K562 (cell line): ENCODE measurements around the gene GZF1. TPM values are rescaled to one million over a fixed set of nuclear protein-coding genes. Genes with fewer than 3 reads are reported as not detected.

Experiments
- ATAC-seq: fragments of 200-7000 bp; cut with Tn5 transposase; 3 replicates; pipeline ENCODE4 v1.9.1; 2020; ENCODE audit warnings: moderate library complexity
- BruUV-seq: library from RNA; stranded (reverse); fragments of 400-500 nt; replicated peaks from 2 replicates; lab custom pipeline; 2021; lab: Mats Ljungman, UMichigan
- CTCF ChIA-PET: fragments of 300-600 bp; formaldehyde crosslinking; extraction: SDS; loops from one replicate; lab custom pipeline; 2021; ENCODE audit warnings: low intra/inter-chr PET ratio; lab: Yijun Ruan, JAX
- POLR2A ChIA-PET: fragments of 300-600, 350-650 bp; sonication (Branson Sonifier 250); formaldehyde crosslinking; extraction: SDS; loops from one replicate; lab custom pipeline; 2021; ENCODE audit warnings: antibody characterized with exemption, inconsistent platforms; lab: Yijun Ruan, JAX
- DNase-seq, 4 experiments: peaks; one replicate each; pipeline versions ENCODE4 v3.0.0 to v3.0.0-alpha.2; 2011 to 2018; ENCODE audit warnings: low spot score in 3 of 4, mixed read lengths in 3 of 4; ENCODE audit errors: extremely low read depth in 1 of 4
- FAIRE-seq: peaks from 2 replicates; lab custom pipeline; 2011; peaks lifted over from hg19 to GRCh38; lab: Jason Lieb, UNC
- H2AFZ ChIP-seq: 2 replicates; pipeline ENCODE4 v1.6.0; 2011; ENCODE audit warnings: low read depth, low read length, control low read depth, inconsistent platforms
- H3K27ac ChIP-seq: fragments of 200-600 bp; 3 replicates; pipeline ENCODE4 v1.8.0; 2011; ENCODE audit warnings: low read depth, mild to moderate bottlenecking, control low read depth, inconsistent platforms, low read length, moderate library complexity, mixed read lengths; ENCODE audit errors: extremely low read depth
- H3K27me3 ChIP-seq, 2 experiments: fragments of 300-600 bp in 1 of 2; 2 replicates in 1 of 2; 3 replicates in 1 of 2; pipeline versions ENCODE4 v1.6.0 to v1.8.0; 2011; ENCODE audit warnings: inconsistent platforms in 2 of 2, low read length in 2 of 2, mild to moderate bottlenecking in 1 of 2, mixed read lengths in 1 of 2, moderate library complexity in 1 of 2; ENCODE audit not compliant: control insufficient read depth in 2 of 2, insufficient read depth in 2 of 2
- H3K36me3 ChIP-seq: fragments of 300-600 bp; 3 replicates; pipeline ENCODE4 v1.8.0; 2011; ENCODE audit warnings: mild to moderate bottlenecking, low read length, inconsistent platforms; ENCODE audit not compliant: control insufficient read depth, insufficient read depth
- H3K4me1 ChIP-seq, 2 experiments: fragments of 200-600 bp in 1 of 2; replicated peaks in 1 of 2; 2 replicates in 1 of 2; 3 replicates in 1 of 2; pipeline versions ENCODE4 v1.5.1 to v1.8.0; 2011; ENCODE audit warnings: inconsistent platforms in 2 of 2, low read length in 2 of 2, mild to moderate bottlenecking in 1 of 2, mixed read lengths in 1 of 2, moderate library complexity in 1 of 2; ENCODE audit not compliant: control insufficient read depth in 2 of 2, insufficient read depth in 2 of 2
- H3K4me2 ChIP-seq: 2 replicates; pipeline ENCODE4 v1.6.1; 2011; ENCODE audit warnings: low read length, control low read depth, inconsistent platforms, mixed read lengths; ENCODE audit not compliant: insufficient read depth
- H3K4me3 ChIP-seq: fragments of 200-600 bp; sonication (generic), shearing (Covaris generic); 2 replicates; pipeline ENCODE4 v1.5.1; 2016; ENCODE audit warnings: control low read depth, inconsistent platforms
- H3K79me2 ChIP-seq: fragments of 200-600 bp; 3 replicates; pipeline ENCODE4 v1.8.0; 2011; ENCODE audit warnings: low read length, inconsistent platforms; ENCODE audit not compliant: control insufficient read depth, insufficient read depth
- H3K9ac ChIP-seq, 2 experiments: 2 replicates each; pipeline versions ENCODE4 v1.6.0 to v1.6.1; 2011; ENCODE audit warnings: low read depth in 2 of 2, low read length in 2 of 2, control low read depth in 1 of 2, inconsistent platforms in 1 of 2, mild to moderate bottlenecking in 1 of 2, mixed read lengths in 1 of 2; ENCODE audit not compliant: insufficient read depth in 1 of 2
- H3K9me1 ChIP-seq: one replicate; pipeline ENCODE4 v1.6.0; 2011; ENCODE audit warnings: inconsistent platforms, mild to moderate bottlenecking, low read length, moderate library complexity; ENCODE audit not compliant: control insufficient read depth, insufficient read depth
- H3K9me3 ChIP-seq: replicated peaks from 2 replicates; pipeline ENCODE4 v1.5.1; 2011; ENCODE audit warnings: low read depth, low read length, inconsistent platforms; ENCODE audit not compliant: control insufficient read depth, insufficient read depth
- H4K20me1 ChIP-seq: replicated peaks from 2 replicates; pipeline ENCODE4 v1.6.1; 2011; ENCODE audit warnings: low read length, inconsistent platforms, mixed read lengths; ENCODE audit not compliant: control insufficient read depth, insufficient read depth
- ARID2 ChIP-seq: fragments of 450-650 bp; IDR thresholded peaks from 2 replicates; pipeline ENCODE4 v1.6.1; 2017; ENCODE audit warnings: antibody characterized with exemption, mild to moderate bottlenecking
- E2F5 ChIP-seq: sonication (generic); formaldehyde crosslinking; IDR thresholded peaks from 2 replicates; pipeline ENCODE4 v1.8.0; 2022; ENCODE audit warnings: mild to moderate bottlenecking, missing genetic modification reagents
- FOXA3 ChIP-seq, 2 experiments: fragments of 450-650 bp in 1 of 2; sonication (generic) in 1 of 2; formaldehyde crosslinking; IDR thresholded peaks in 1 of 2; conservative IDR thresholded peaks in 1 of 2; 2 replicates each; pipeline versions ENCODE4 v1.4.0 to v1.8.0; 2020 to 2022; ENCODE audit warnings: mild to moderate bottlenecking in 2 of 2, missing genetic modification reagents in 1 of 2
- MEIS2 ChIP-seq: fragments of 450-650 bp; IDR thresholded peaks from 2 replicates; pipeline ENCODE4 v1.6.1; 2014; ENCODE audit warnings: mild to moderate bottlenecking; ENCODE audit not compliant: partially characterized antibody
- ZNF324 ChIP-seq: fragments of 250-450 bp; sonication (Bioruptor Pico); IDR thresholded peaks from 2 replicates; pipeline ENCODE4 v1.4.0; 2020; ENCODE audit warnings: mild to moderate bottlenecking
- WGBS: fragments of 100-300 bp; shearing (Covaris generic); methylation state at CpG from one replicate; pipeline ENCODE4 v1.1.6; 2016; ENCODE audit warnings: low coverage, mixed read lengths; ENCODE audit not compliant: insufficient coverage; ENCODE audit errors: missing lambda C conversion rate; 5-methylcytosine and 5-hydroxymethylcytosine counted together
- in situ Hi-C: fragments of 300-500 bp; cut with MboI; formaldehyde crosslinking; loops from 4 replicates; pipeline ENCODE4 v1.15.0; 2018; ENCODE audit warnings: inconsistent platforms, mixed read lengths
- intact Hi-C: fragments of 100-400 bp; cut with micrococcal nuclease; formaldehyde crosslinking; loops from 2 replicates; pipeline ENCODE4 v1.14.2; 2022
- polyA plus RNA-seq, 8 experiments: library from polyadenylated mRNA; depleted of rRNA in 4 of 8; stranded (reverse) in 5 of 8; unstranded in 3 of 8; fragments of >200 nt; fragmentation: Nextera tagmentation in 2 of 8; fragmentation: Illumina TruSeq in 1 of 8; extraction: Ambion mirVana in 2 of 8; extraction: Trizol in 1 of 8; gene quantifications; 2 replicates each; pipeline versions ENCODE4 v1.2.1 to v1.2.3, GENCODE V29; 2011 to 2014; ENCODE audit warnings: inconsistent platforms in 1 of 8, missing spikeins in 1 of 8
- total RNA-seq, 7 experiments: library from RNA; depleted of rRNA in 6 of 7; stranded (reverse); fragments of >200 nt in 6 of 7; fragmentation: Illumina TruSeq in 2 of 7; extraction: Trizol in 2 of 7; gene quantifications; 2 replicates each; pipeline versions ENCODE4 v1.2.1 to v1.2.3, GENCODE V29; 2011 to 2021; ENCODE audit warnings: low replicate concordance in 1 of 7

GZF1 gene
- total and polyA plus RNA-seq, 9 of the 15 experiments (the other 6 are each of a cell fraction or from before 2014, with no cell fraction given) = 1.2 to 15.7 (median 7.4) TPM

GRCh38 chr20:23386304-23387117 is 24.5 kb downstream of the GZF1 start:
- no peak overlapping the region for H2AFZ ChIP-seq
- H3K27me3 ChIP-seq = no peaks in the 10 kb centered on the region
- H4K20me1 ChIP-seq = no peaks in the 10 kb centered on the region
- ChIA-PET CTCF (no interaction called here), POLR2A (interaction anchor here (0.9 to 1.6 kb wide), 3 partner anchors 7 to 12 kb away, joined by 3 to 4 read pairs (median 3); no protein-coding TSS in a partner anchor)
- H3K4me3 ChIP-seq = no peak overlapping the region
- 52% methylated on average over 6 of the region's 6 CpGs for WGBS
- no peak overlapping the region for H3K4me2 ChIP-seq
- FAIRE-seq = no peak
- no peak for TF ChIP-seq E2F5
- peak; percentile 94 for TF ChIP-seq ZNF324
- peak; percentile 73; a peak in 3 of 4 replicates for TF ChIP-seq FOXA3 (CRISPR knock-in tag; conservative IDR thresholded peaks at IDR 0.05 in 1 of 2, IDR thresholded peaks at IDR 0.05 in 1 of 2)
- TF ChIP-seq ARID2 = no peak
- TF ChIP-seq MEIS2 = peak; percentile 16
- no peaks in the 10 kb centered on the region for H3K9me3 ChIP-seq
- no peaks in the 10 kb centered on the region for H3K9me1 ChIP-seq
- peak; percentile 40; the same call in 1 of the 3 replicates for ATAC-seq
- no peak overlapping the region for H3K27ac ChIP-seq
- no peak for DNase-seq
- H3K36me3 ChIP-seq = peaks cover 60% of the 10 kb centered on the region
- H3K4me1 ChIP-seq = 0 out of 5 replicates have a peak, but pooled peaks cover 0 to 2% of the 10 kb centered on the region in 2 experiments
- peaks cover 7% of the 10 kb centered on the region; the same call in 2 of the 3 replicates for H3K79me2 ChIP-seq
- H3K9ac ChIP-seq = no peak overlapping the region
- in situ Hi-C loops = no loop called here
- no TSS peak for BruUV-seq
- intact Hi-C loops = no loop called here
